ENCODE results near the gene PRH2. TPM values are rescaled to one million over a fixed set of nuclear protein-coding genes. Genes with fewer than 3 reads are reported as not detected.

PRH2 gene
- total RNA-seq, 1 donor from 2014 or later: not detected

DNA sequence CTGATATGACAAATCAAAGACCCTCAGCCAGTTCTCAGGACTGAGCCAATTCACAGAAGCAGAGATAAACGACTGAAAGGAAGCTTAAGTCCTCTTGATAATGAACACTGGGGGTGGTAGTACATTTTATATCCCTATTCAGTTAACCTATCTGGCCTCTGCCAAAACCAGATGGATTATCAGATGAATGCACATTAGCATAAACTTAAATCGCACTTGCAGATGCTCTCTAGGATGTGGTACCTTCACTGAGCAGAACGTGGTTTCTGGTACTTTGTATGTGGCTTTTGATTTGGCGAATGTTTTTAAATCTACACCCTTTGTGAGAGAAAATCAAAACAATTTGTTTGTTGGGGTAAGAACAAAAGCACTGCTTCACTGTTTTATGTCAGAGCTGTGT lies 31.2 kb downstream of the PRH2 start:
- no peak for DNase-seq (ENCODE audit: low read depth)

DNA sequence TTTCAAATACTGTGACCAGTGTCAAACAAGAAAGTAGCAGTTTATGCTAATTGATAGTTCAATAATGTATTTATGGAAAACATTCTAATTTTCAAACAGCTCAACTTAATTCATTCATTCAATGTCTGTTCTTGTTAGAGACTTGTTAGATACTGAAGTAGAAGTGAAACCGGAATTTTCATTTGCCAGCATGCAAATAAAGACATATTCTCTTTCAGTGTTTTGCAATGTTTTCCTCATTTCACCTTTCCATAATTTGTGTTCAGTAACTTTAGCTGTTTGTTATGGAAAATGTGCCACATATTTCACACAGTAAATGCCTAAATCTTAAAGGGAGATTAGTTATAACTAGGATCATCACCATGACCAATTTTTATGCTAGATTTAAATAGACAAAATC lies 36.4 kb downstream of the PRH2 start:
- DNase-seq (ENCODE audit: low read depth): no peak

GRCh38 chr12:10966314-10966713 lies 37.3 kb downstream of the PRH2 start:
- no peak for DNase-seq (ENCODE audit: low read depth)

- DNase-seq (ENCODE audit: low read depth): peak; percentile 47
These were observed 38.4 kb downstream of the PRH2 start for GRCh38 chr12:10967409-10967808.

- DNase-seq (ENCODE audit: low read depth): no peak
These were observed 39.9 kb downstream of the PRH2 start for GRCh38 chr12:10968765-10969456.

DNA sequence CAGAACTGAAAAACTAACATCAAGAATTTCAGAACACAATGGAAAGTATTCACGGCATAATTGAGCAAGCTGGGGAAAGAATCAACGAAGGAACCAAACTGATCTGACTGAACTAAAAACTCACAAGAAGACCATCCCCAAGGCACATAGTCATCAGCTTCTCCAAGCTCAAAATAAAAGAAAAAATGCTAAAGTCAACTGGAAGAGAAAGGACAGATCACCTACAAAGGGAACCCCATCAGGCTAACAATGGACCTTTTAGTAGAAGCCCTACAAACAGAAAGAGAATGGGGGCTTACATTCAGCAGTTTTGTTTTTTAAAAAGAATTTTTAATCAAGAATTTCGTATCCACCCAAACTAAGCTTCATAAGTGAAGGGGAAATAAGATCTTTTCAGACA lies 45.9 kb downstream of the PRH2 start:
- no peak for DNase-seq (ENCODE audit: low read depth)

GRCh38 chr12:10982244-10982643 lies 53.2 kb downstream of the PRH2 start:
- DNase-seq (ENCODE audit: low read depth): no peak

Other genes starting within 250 kb of the PRH2 start
- 202 and 228 TPM in 2 replicates for gene YBX3, start 205.9 kb upstream of the PRH2 start, total RNA-seq
- not detected in 2 replicates for gene TAS2R7, start 126.6 kb upstream of the PRH2 start, total RNA-seq
- 0.21 TPM in 1 of 2 replicates, not detected in the other for gene TAS2R8, start 122.0 kb upstream of the PRH2 start, total RNA-seq
- gene TAS2R9, start 119.1 kb upstream of the PRH2 start, total RNA-seq: not detected in 2 replicates
- gene TAS2R10, start 102.9 kb upstream of the PRH2 start, total RNA-seq: 0.75 and 3.2 TPM in 2 replicates
- 0.43 and 1.7 TPM in 2 replicates for gene PRR4, start 79.8 kb upstream of the PRH2 start, total RNA-seq
- gene PRH1, start 45.0 kb upstream of the PRH2 start, total RNA-seq: 8.9 and 9.4 TPM in 2 replicates
- gene TAS2R13, start 19.7 kb upstream of the PRH2 start, total RNA-seq: 0.94 and 1.2 TPM in 2 replicates
- gene TAS2R14, start 10.0 kb downstream of the PRH2 start, total RNA-seq: 0.99 and 2.5 TPM in 2 replicates
- gene TAS2R50, start 57.7 kb downstream of the PRH2 start, total RNA-seq: 0.62 and 1.5 TPM in 2 replicates
- 0.68 and 2.1 TPM in 2 replicates for gene TAS2R20, start 69.1 kb downstream of the PRH2 start, total RNA-seq
- gene TAS2R19, start 93.4 kb downstream of the PRH2 start, total RNA-seq: 1.7 and 2.0 TPM in 2 replicates
- gene TAS2R31, start 102.2 kb downstream of the PRH2 start, total RNA-seq: 0.99 and 2.2 TPM in 2 replicates
- gene TAS2R46, start 133.1 kb downstream of the PRH2 start, total RNA-seq: 0.62 TPM in 1 of 2 replicates, not detected in the other
- 0.48 TPM in 1 of 2 replicates, not detected in the other for gene TAS2R43, start 163.1 kb downstream of the PRH2 start, total RNA-seq
- gene TAS2R30, start 205.4 kb downstream of the PRH2 start, total RNA-seq: 1.1 and 1.5 TPM in 2 replicates
- gene SMIM10L1, start 242.0 kb downstream of the PRH2 start, total RNA-seq: 9.1 and 10.4 TPM in 2 replicates